Liver (tissue), 9 donors: ENCODE measurements around the gene POLR2B. TPM values are rescaled to one million over a fixed set of nuclear protein-coding genes. Genes with fewer than 3 reads are reported as not detected.

Experiments
- DNase-seq: peaks from one replicate; pipeline ENCODE4 v3.0.0-alpha.2; 2017; ENCODE audit warnings: low spot score
- H3K27ac ChIP-seq, 2 donors: one replicate each; pipeline ENCODE4 v1.7.0; 2013; ENCODE audit warnings: inconsistent platforms in 2 of 2, low read length in 2 of 2, control low read depth in 1 of 2, low read depth in 1 of 2, mild to moderate bottlenecking in 1 of 2
- H3K27me3 ChIP-seq, 4 donors: one replicate each; pipeline versions ENCODE4 v1.6.1 to v1.7.0; 2013; ENCODE audit warnings: low read length in 3 of 4, inconsistent platforms in 1 of 4, mild to moderate bottlenecking in 1 of 4, moderate library complexity in 1 of 4; ENCODE audit not compliant: control insufficient read depth in 4 of 4, insufficient read depth in 4 of 4
- H3K36me3 ChIP-seq, 4 donors: one replicate each; pipeline versions ENCODE4 v1.6.1 to v1.7.0; 2013; ENCODE audit warnings: low read length in 3 of 4, mild to moderate bottlenecking in 3 of 4, low read depth in 1 of 4, moderate library complexity in 1 of 4; ENCODE audit not compliant: control insufficient read depth in 4 of 4, insufficient read depth in 3 of 4
- H3K4me1 ChIP-seq, 4 donors: one replicate each; pipeline versions ENCODE4 v1.6.1 to v1.7.0; 2013; ENCODE audit warnings: low read length in 3 of 4, mild to moderate bottlenecking in 3 of 4, moderate library complexity in 1 of 4; ENCODE audit not compliant: control insufficient read depth in 4 of 4, insufficient read depth in 4 of 4
- H3K4me3 ChIP-seq, 3 donors: one replicate each; pipeline versions ENCODE4 v1.6.1 to v1.7.0; 2013; ENCODE audit warnings: low read length in 3 of 3, control low read depth in 1 of 3, low read depth in 1 of 3, mild to moderate bottlenecking in 1 of 3
- H3K9ac ChIP-seq, 2 donors: one replicate each; pipeline ENCODE4 v1.7.0; 2013; ENCODE audit warnings: low read length in 2 of 2, mild to moderate bottlenecking in 2 of 2, moderate library complexity in 2 of 2, control low read depth in 1 of 2, low read depth in 1 of 2
- H3K9me3 ChIP-seq, 4 donors: one replicate each; pipeline versions ENCODE4 v1.6.1 to v1.7.0; 2013; ENCODE audit warnings: low read length in 3 of 4; ENCODE audit not compliant: control insufficient read depth in 4 of 4
- ATF3 ChIP-seq: IDR thresholded peaks from 2 replicates; pipeline ENCODE4 v1.6.1; 2016; ENCODE audit warnings: antibody characterized with exemption
- CTCF ChIP-seq: fragments of 150-350 bp; IDR thresholded peaks from 2 replicates; pipeline ENCODE4 v1.5.1; 2017; ENCODE audit warnings: improper control_type of control experiment, low read depth, low read length; ENCODE audit not compliant: missing input control
- EGR1 ChIP-seq, 2 donors: IDR thresholded peaks; 2 replicates each; pipeline ENCODE4 v1.6.1; 2016 to 2018; ENCODE audit warnings: antibody characterized with exemption in 2 of 2, low read depth in 2 of 2
- FOXA1 ChIP-seq: IDR thresholded peaks from 2 replicates; pipeline ENCODE4 v1.6.1; 2016; ENCODE audit warnings: antibody characterized with exemption
- FOXA2 ChIP-seq: IDR thresholded peaks from 2 replicates; pipeline ENCODE4 v1.6.1; 2016; ENCODE audit warnings: antibody characterized with exemption
- GABPA ChIP-seq, 2 donors: IDR thresholded peaks in 1 of 2; conservative IDR thresholded peaks in 1 of 2; 2 replicates each; pipeline ENCODE4 v1.6.1; 2016; ENCODE audit warnings: antibody characterized with exemption in 2 of 2, mild to moderate bottlenecking in 1 of 2, moderate library complexity in 1 of 2
- HNF4A ChIP-seq, 2 donors: conservative IDR thresholded peaks; 2 replicates each; pipeline ENCODE4 v1.6.1; 2016; ENCODE audit warnings: antibody characterized with exemption in 2 of 2, mild to moderate bottlenecking in 2 of 2
- HNF4G ChIP-seq: IDR thresholded peaks from 2 replicates; pipeline ENCODE4 v1.6.1; 2016; ENCODE audit warnings: antibody characterized with exemption
- JUND ChIP-seq, 2 donors: IDR thresholded peaks; 2 replicates each; pipeline ENCODE4 v1.6.1; 2016; ENCODE audit warnings: antibody characterized with exemption in 2 of 2
- MAX ChIP-seq: IDR thresholded peaks from 2 replicates; pipeline ENCODE4 v1.6.1; 2016; ENCODE audit warnings: antibody characterized with exemption
- NR2F2 ChIP-seq: IDR thresholded peaks from 2 replicates; pipeline ENCODE4 v1.6.1; 2016; ENCODE audit warnings: antibody characterized with exemption
- RAD21 ChIP-seq, 2 donors: IDR thresholded peaks; 2 replicates each; pipeline ENCODE4 v1.6.1; 2016; ENCODE audit warnings: antibody characterized with exemption in 2 of 2, mild to moderate bottlenecking in 2 of 2
- REST ChIP-seq: IDR thresholded peaks from 2 replicates; pipeline ENCODE4 v1.6.1; 2016; ENCODE audit warnings: antibody characterized with exemption, mild to moderate bottlenecking
- RXRA ChIP-seq, 2 donors: IDR thresholded peaks; 2 replicates each; pipeline ENCODE4 v1.6.1; 2017 to 2018; ENCODE audit warnings: antibody characterized with exemption in 2 of 2, mild to moderate bottlenecking in 1 of 2
- SP1 ChIP-seq: IDR thresholded peaks from 2 replicates; pipeline ENCODE4 v1.6.1; 2018; ENCODE audit warnings: antibody characterized with exemption, mild to moderate bottlenecking
- TAF1 ChIP-seq: conservative IDR thresholded peaks from 2 replicates; pipeline ENCODE4 v1.6.1; 2016; ENCODE audit warnings: antibody characterized with exemption, mild to moderate bottlenecking
- YY1 ChIP-seq: IDR thresholded peaks from 2 replicates; pipeline ENCODE4 v1.6.1; 2016; ENCODE audit warnings: antibody characterized with exemption, mild to moderate bottlenecking
- ZBTB33 ChIP-seq: IDR thresholded peaks from 2 replicates; pipeline ENCODE4 v1.6.1; 2016; ENCODE audit warnings: antibody characterized with exemption
- WGBS: extraction: QIAGEN DNeasy Blood & Tissue Kit; methylation state at CpG from one replicate; pipeline ENCODE4 v1.1.7; 2013; 5-methylcytosine and 5-hydroxymethylcytosine counted together
- polyA plus RNA-seq, 2 donors: library from polyadenylated mRNA; stranded (reverse) in 1 of 2; unstranded in 1 of 2; fragments of 200-250 nt in 1 of 2; fragments of >200 nt in 1 of 2; fragmentation: Nextera tagmentation in 1 of 2; extraction: Ambion mirVana in 1 of 2; gene quantifications; one replicate each; pipeline versions ENCODE4 v1.2.1 to v1.2.3, GENCODE V29; 2013 to 2015
- total RNA-seq, 2 donors: library from RNA; depleted of rRNA; stranded (reverse); fragments of >200 nt; gene quantifications; one replicate each; pipeline ENCODE4 v1.2.3, GENCODE V29; 2014
- donor health status: healthy.
- donor health status: healthy.
- donor health status: healthy.
- donor health status: healthy.
- donor health status: healthy.

Gene POLR2B
- total and polyA plus RNA-seq, 4 donors = 16.6 to 64.4 (median 40.0) TPM

DNA sequence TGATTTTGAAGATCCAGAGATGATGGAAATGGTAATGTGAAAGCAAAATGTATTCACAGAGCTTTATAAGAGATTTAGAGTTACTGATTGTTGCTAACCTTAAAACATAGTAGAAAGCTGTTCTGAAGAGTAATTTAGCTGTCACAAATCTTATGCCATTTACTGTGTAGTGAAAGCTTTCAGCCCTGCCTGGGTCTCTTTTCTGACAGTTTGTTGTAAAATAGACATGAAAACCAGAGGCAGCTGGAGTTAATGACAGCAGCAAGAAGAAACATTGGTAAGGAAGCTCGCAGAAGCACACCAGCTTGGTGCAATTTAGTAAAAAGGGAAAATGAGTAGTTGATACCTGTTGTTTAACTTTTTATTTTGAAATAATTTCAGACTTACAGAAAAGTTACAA is 21.1 kb downstream of the POLR2B start:
- H3K27ac ChIP-seq = no peak overlapping the region
- H3K4me1 ChIP-seq = no peaks in the 10 kb centered on the region
- H3K36me3 ChIP-seq = peaks cover 16 to 63% (median 40%) of the 10 kb centered on the region in 4 donors
- H3K4me3 ChIP-seq = no peak overlapping the region
- DNase-seq = no peak
- no peak for TF ChIP-seq RXRA (IDR thresholded peaks at IDR 0.05)
- no peak for TF ChIP-seq MAX
- no peak for TF ChIP-seq HNF4G
- no peak for TF ChIP-seq EGR1 (IDR thresholded peaks at IDR 0.05; ENCODE audit: low read depth in 2 of 2)
- no peak for TF ChIP-seq JUND (IDR thresholded peaks at IDR 0.05)
- TF ChIP-seq FOXA1 = no peak
- H3K27me3 ChIP-seq = no peaks in the 10 kb centered on the region
- no peak overlapping the region for H3K9ac ChIP-seq
- WGBS = 96% methylated on average over 1 of the region's 1 CpG
- no peaks in the 10 kb centered on the region for H3K9me3 ChIP-seq

- Histone ChIP-seq H3K27me3 (no peaks in the 10 kb centered on the region), H3K27ac (no peak overlapping the region), H3K4me1 (no peaks in the 10 kb centered on the region), H3K4me3 (no peak overlapping the region), H3K9ac (no peak overlapping the region), H3K36me3 (peaks cover 17 to 77% (median 47%) of the 10 kb centered on the region in 4 donors), H3K9me3 (no peaks in the 10 kb centered on the region)
- TF ChIP-seq TAF1 = no peak
- TF ChIP-seq HNF4G = no peak
- no peak for TF ChIP-seq ZBTB33
- no peak for TF ChIP-seq CTCF
- no peak for TF ChIP-seq SP1
- TF ChIP-seq GABPA (IDR thresholded peaks at IDR 0.05 in 1 of 2, conservative IDR thresholded peaks at IDR 0.05 in 1 of 2) = no peak
- TF ChIP-seq REST = no peak
- TF ChIP-seq FOXA2 = no peak
- no peak for TF ChIP-seq NR2F2
- TF ChIP-seq YY1 = no peak
- TF ChIP-seq RXRA (IDR thresholded peaks at IDR 0.05) = no peak
- no peak for TF ChIP-seq RAD21 (IDR thresholded peaks at IDR 0.05)
- no peak for TF ChIP-seq EGR1 (IDR thresholded peaks at IDR 0.05; ENCODE audit: low read depth in 2 of 2)
- TF ChIP-seq ATF3 = no peak
- TF ChIP-seq HNF4A (conservative IDR thresholded peaks at IDR 0.05) = no peak
- DNase-seq = no peak
- 83% methylated on average over 4 of the region's 4 CpGs for WGBS
These were observed 34.9 kb downstream of the POLR2B start for GRCh38 chr4:57013543-57014120.
